Measurements from ENCODE around the gene MFNG. TPM values are rescaled to one million over a fixed set of nuclear protein-coding genes. Genes with fewer than 3 reads are reported as not detected.

Gene MFNG
- total RNA-seq, 4 donors from 2014 or later: 15.2 to 30.6 (median 19.2) TPM

DNA sequence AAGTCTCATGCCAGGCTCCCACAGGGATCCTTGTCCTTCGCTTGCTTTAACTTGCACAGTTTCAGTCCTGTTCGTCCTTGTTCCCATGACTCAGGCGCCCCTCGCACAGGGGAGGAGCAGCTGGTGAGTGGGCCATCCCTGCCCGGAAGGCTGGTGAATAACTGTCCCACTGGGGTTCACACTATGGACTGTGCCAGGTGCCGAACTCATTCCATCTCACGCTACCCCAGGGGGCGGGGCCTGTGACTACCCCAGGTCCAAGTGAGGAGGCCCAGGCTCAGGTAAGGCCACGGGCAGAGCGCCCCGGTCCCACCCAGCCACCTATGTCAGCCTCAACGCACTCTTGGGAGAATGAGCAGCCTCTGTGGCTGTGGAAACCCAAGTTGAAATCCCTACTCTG lies 40.2 kb upstream of the MFNG start:
- TF ChIP-seq, protein P1, sequence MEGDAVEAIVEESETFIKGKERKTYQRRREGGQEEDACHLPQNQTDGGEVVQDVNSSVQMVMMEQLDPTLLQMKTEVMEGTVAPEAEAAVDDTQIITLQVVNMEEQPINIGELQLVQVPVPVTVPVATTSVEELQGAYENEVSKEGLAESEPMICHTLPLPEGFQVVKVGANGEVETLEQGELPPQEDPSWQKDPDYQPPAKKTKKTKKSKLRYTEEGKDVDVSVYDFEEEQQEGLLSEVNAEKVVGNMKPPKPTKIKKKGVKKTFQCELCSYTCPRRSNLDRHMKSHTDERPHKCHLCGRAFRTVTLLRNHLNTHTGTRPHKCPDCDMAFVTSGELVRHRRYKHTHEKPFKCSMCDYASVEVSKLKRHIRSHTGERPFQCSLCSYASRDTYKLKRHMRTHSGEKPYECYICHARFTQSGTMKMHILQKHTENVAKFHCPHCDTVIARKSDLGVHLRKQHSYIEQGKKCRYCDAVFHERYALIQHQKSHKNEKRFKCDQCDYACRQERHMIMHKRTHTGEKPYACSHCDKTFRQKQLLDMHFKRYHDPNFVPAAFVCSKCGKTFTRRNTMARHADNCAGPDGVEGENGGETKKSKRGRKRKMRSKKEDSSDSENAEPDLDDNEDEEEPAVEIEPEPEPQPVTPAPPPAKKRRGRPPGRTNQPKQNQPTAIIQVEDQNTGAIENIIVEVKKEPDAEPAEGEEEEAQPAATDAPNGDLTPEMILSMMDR (IDR thresholded peaks at IDR 0.05): no peak
- no peak for TF ChIP-seq POLR2A (IDR thresholded peaks at IDR 0.05)
- DNase-seq: no peak
- intact Hi-C loops (cut with DNase I): no loop called here
- Histone ChIP-seq H3K9me3 (no peaks in the 10 kb centered on the region), H3K4me1 (peaks cover 0 to 6% of the 10 kb centered on the region in 2 donors), H3K36me3 (no peaks in the 10 kb centered on the region), H3K27ac (no peak overlapping the region), H3K27me3 (no peaks in the 10 kb centered on the region), H3K4me3 (replicated peaks in 1 of 3) (no peak overlapping the region)
- 69 to 80% methylated on average over 12 of the region's 12 CpGs for WGBS, 2 donors

DNA sequence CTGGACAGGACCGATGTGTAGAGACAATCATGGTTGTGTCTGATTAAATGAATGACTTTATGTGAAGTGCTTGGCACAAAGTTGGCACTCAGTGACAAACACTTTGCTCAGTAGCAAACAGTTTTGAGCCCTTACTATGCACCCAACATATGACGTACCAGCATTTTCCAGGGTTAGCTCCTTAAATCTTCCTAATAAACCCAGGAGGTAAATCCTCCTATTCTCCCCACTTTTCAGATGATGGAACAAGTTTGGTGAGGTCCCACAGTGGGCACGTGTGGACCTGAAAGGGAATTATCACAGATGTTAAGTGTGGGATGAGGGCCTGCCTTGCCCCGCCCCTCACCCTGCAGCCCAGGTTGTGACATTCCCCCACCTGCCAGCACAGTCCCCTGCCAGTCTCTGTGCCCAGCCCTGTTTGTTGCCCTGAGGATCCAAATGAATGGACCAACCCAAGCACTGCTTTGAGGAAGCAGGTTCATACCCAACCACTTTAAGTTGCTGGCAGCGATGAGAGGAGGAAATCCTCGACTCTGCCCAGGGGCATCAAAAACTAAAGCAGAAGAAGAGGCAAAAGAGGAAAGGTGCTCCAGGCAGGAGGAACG lies 39.7 kb upstream of the MFNG start:
- 81 to 85% methylated on average over 7 of the region's 7 CpGs for WGBS, 2 donors
- Histone ChIP-seq H3K4me3 (replicated peaks in 1 of 3) (no peak overlapping the region), H3K27me3 (no peaks in the 10 kb centered on the region), H3K4me1 (peaks cover 0 to 6% of the 10 kb centered on the region in 2 donors), H3K9me3 (no peaks in the 10 kb centered on the region), H3K36me3 (no peaks in the 10 kb centered on the region), H3K27ac (no peak overlapping the region)
- no peak for TF ChIP-seq POLR2A (IDR thresholded peaks at IDR 0.05)
- TF ChIP-seq, protein P1 (IDR thresholded peaks at IDR 0.05): no peak
- intact Hi-C loops (cut with DNase I): no loop called here
- DNase-seq: no peak

DNA sequence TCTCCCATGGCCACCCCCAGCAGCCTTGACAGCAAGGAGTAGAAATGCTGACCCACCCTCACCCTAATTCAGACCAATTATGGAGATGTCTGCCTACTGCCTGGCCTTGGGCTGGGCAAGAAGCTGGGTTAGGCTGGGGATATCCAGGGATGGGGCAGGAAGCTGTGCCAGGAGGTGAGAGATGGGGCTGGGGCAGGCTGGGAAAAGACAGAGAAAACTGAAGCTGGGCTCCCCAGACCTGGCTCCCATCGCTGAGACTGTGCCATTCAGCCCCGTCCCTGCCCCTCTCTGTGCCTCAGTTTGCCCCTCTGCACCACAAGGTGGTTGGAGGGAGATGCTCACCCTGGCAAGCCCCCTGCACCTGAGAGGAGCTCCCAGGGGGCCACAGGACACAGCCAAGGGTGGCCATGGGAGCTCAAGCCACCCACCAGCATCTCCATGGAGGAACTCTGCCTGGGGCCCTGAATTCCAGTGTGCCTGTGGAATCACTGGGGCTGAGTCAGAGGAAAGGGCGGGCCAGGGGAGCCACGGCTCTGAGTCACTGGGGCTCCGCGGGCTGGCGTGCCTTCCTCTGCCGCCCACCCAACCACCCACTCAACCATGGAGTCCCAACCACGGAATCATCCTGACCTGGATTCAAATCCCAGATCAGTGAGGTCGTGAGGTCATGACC lies 39.0 kb upstream of the MFNG start:
- 53 to 85% methylated on average over 9 to 10 of the region's 10 CpGs for WGBS, 2 donors
- no peaks in the 10 kb centered on the region for H3K27me3 ChIP-seq
- intact Hi-C loops (cut with DNase I): no loop called here
- H3K4me3 ChIP-seq (replicated peaks in 1 of 3): no peak overlapping the region
- DNase-seq: no peak
- H3K27ac ChIP-seq: no peak overlapping the region
- TF ChIP-seq POLR2A (IDR thresholded peaks at IDR 0.05): no peak
- TF ChIP-seq, protein P1 (IDR thresholded peaks at IDR 0.05): no peak
- H3K9me3 ChIP-seq: no peaks in the 10 kb centered on the region
- H3K36me3 ChIP-seq: no peaks in the 10 kb centered on the region
- H3K4me1 ChIP-seq: peaks cover 0 to 6% of the 10 kb centered on the region in 2 donors

DNA sequence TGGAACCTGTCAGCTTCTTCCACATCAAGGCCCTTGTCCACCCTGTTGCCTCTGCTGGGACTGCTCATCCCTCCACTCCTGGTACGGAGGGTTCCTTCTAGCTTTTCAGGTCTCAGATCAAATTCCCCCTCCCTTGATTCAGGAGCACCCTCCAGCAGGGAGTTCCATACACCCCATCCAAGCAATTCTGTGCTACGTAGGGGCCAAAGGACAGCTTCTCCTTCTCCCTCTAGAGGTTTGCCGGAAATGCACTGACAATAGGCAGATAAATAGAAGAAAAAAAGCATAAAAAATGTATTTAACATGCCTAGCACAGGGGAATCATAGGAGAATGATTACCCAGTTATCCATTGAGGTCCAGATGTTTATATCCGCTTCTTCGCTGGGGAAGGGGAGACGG lies 36.3 kb upstream of the MFNG start:
- 94 to 96% methylated on average over 6 of the region's 6 CpGs for WGBS, 2 donors
- intact Hi-C loops (cut with DNase I): no loop called here

More for the DNA sequence above, 36.3 kb upstream of the MFNG start:
- no peaks in the 10 kb centered on the region for H3K9me3 ChIP-seq
- H3K4me1 ChIP-seq: peaks cover 3 to 20% of the 10 kb centered on the region in 2 donors
- TF ChIP-seq, protein P1 (IDR thresholded peaks at IDR 0.05): no peak
- no peak for TF ChIP-seq POLR2A (IDR thresholded peaks at IDR 0.05)
- H3K4me3 ChIP-seq (replicated peaks in 1 of 3): no peak overlapping the region
- H3K27ac ChIP-seq: no peak overlapping the region
- H3K36me3 ChIP-seq: no peaks in the 10 kb centered on the region
- no peak for DNase-seq
- H3K27me3 ChIP-seq: no peaks in the 10 kb centered on the region

Data from thyroid gland (tissue), 4 donors.